Activated CD4-positive, CD25-positive, alpha-beta regulatory T cell (primary cell): ENCODE data around the gene RTL10.

Source experiments
- DNase-seq, 4 experiments: peaks; one replicate each; lab custom pipeline; 2025; lab: John Stamatoyannopoulos, UW

The RTL10 gene

DNA sequence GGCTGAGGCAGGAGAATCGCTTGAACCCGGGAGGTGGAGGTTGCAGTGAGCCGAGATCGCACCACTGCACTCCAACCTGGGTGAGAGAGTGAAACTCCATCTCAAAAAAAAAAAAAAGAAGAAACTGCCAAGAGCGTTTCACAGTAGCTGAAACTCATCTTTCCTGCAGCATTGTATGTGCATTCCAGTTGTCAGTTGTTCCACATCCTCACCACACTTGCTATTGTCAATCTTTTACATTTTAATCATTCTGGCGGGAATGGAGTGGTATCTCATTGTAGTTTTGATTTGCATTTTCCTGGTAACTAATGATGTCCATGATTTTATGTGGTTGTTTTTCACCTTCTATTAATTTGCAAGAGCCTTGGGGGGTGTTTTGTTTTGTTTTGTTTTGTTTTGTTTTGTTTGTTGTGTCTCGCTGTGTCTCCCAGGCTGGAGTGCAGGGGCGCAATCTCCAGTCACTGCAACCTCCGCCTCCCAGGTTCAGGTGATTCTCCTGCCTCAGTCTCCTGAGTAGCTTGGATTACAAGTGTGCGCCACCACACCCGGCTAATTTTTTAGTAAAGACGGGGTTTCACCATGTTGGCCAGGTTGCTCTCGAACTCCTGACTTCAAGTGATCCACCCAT, 8.1 kb upstream of the RTL10 start:
- no peak for DNase-seq

DNA sequence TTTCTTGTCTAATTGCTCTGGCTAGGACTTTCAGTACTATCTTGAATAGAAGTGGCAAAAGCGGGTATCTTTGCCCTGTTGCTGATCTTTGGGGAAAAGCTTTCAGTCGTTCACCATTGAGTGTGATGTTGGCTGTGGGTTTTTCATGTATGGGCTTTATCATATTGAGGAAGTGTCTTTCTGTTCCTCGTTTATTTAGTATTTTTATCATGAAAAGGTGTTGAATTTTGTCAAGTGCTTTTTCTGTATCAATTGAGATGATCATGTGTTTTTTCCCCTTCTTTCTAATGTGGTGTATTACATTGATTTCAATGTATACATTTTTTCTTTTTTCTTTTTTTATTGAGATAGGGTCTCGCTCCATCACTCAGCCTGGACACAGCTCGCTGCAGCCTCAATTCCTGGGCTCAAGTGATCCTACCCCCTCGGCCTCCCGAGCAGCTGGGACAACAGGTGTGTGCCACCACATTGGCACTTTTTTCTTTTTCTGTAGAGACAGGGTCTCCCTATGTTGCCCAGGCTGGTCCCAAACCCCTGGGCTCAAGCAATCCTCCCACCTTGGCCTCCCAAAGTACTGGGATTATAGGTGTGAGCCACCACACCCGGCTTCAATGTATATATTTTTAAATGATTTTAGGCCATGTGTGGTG, 5.3 kb upstream of the RTL10 start:
- DNase-seq = no peak

DNA sequence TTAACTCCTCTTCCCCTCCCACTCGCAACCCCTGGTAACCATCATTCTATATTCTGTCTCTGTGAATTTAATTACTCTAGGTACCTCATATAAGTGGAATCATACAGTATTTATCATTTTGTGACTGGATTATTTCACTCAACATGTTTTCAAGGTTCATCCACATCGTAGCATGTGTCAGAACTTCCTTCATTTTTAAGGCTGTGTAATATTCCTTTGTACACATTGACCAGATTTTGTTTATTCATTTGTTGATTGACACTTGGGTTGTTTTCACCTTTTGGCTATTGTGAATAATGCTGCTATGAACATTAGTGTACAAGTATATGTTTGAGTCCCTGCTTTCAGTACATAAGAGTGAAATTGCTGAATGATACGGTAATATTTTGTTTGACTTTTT, 2.7 kb upstream of the RTL10 start:
- DNase-seq = no peak

DNA sequence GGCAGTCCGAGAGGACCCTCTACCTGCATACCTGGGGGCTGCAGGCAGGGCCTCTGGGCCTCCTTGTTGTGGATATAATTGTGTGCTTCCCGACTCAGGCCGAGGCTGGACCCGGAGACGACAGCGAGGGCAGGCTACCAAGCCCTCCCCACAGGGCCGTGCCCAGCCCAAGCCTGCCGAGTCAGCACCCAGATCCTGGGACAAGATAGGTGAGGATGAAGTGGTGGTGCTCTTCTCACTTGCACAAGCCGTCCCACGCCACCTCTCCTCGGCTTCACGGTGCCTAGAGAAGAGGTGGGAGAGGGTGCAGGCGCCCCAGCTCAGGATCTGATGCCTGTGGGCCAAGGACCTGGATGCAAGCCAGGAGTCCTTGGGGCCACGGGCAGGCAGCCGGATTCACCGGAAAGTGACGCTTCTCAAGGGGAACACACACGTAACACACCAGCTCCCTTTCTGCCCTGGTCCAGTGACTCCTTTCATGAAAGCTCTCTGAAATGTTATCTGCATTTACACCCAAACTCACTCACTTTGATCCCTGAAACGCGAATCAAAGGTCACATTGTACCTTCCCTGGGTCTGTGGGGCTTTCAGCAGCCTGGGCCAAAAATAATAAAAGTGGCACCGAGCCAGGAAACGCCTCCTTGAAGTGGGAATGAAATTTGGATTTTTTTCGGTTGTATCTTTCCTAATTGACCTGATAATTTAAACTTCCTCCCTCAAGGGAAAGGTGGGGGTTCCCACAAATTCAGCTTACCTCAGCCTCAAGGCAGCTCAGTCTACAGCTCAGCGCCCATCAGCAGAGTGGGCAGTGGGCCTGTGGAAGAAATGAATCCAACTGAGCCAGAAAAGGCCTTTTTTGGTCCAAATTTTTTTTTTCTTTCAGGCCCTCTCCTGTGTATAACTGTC, 1.1 kb upstream of the RTL10 start:
- peak in 2 of 4 experiments; percentile 33 to 36 for DNase-seq

DNA sequence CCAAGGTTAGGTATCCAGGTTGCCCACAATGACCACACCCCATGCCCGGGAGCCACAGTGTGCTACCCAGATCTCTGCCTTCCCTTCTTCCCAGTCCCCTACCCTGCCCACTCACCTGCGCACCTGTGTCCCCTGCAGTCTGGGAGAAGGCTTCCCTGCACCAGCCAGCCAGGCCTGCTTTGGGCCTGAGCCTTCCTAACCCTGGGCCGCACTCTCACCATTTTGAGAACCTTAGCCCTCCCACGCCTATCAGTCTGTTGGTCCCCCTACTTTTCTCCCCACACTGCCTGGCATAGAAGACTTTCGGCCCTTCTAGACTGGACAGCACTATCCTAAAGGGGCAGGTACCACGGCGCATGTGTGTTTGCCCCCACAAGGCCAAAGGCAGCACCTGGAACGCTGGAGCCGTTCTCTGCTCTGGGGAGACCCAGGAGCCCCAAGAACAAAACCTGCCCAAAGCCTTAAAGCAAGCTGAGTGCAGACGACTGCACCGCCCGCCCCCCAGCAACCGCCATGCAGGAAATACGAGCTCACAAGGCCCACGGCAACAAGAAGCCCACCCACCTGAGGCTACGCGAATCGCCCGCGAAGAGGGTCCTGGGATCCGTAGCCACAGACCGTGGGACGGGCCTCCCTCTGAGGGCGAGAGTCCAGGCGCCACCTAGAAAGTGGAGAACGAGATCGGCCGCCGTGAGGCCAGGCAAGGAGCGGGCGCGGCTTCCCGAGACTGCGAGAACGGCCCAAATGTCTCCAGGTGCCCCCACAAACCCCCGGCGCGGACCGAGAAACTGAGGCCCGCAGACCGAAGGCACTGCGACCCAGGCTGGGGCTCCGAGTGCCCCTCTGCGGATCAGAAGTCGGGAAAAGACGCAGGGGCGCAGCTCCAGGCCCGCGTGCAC, 546 bp downstream of the RTL10 start:
- no peak for DNase-seq

DNA sequence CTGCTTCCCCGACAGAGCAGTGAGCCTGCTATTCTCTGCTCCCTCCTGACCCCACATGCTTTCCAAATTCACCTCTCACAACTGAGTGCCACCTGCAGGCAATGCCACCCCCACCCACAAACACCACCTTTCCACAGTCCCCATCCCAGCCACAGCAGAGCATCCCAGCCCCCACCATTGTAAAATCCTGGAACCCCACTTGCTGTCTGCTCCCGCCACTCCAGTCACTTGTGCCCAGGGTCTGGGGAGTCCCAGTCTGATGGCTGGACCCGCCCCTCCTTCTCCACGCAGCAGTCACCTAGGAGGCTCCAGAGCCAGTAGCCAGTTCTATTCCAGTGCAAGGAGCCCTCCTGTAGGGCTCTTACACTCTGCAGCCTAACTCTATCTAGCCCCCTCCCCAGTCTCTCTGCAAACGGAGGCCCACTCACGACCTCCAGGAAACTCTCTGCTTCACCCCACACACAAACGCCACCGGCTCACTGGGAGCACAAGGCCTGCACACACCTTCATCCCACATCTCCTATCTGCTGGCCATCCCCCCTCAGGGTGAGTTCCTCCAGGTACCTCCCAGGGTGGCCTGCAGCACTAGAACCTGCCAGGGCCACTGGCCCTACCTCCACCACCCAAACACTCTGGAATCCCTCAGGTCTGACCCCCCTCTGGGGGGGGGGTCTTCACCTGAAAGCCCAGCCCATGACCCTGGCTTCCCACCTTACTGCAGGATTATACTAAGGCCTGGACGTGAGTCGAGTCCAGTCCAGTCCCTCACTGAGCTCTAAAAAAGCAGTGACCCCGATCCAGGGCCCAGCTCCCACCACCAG, 1.4 kb downstream of the RTL10 start:
- no peak for DNase-seq

DNA sequence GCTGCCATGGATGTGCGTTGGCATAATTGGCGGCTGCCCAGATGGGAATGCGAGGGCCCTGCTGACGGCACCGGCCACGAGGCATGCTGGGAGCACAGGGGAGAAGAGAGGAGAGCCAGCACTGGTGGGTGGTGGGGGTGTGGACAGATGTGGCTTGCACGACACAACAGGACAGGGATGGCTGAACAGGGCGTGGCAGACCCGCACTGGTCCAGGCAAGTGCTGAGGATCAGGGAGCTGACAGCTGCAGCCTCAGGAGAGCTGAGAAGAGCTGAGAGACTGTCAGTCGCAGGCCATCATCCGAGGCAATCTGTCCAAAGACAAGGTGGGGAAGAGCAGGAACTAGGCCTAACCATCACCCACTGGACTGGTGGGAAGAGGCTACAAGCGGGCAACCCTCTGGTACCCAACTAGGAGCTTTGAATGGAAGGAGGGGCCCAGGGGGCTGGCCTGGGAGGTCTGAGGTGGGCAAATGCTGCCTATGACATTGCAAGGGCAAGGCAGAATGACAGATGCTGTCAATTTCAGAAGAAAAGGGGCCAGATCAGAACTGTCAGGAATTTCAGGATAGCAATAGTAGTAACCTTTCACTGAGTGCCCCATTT, 2.4 kb downstream of the RTL10 start:
- DNase-seq = no peak

DNA sequence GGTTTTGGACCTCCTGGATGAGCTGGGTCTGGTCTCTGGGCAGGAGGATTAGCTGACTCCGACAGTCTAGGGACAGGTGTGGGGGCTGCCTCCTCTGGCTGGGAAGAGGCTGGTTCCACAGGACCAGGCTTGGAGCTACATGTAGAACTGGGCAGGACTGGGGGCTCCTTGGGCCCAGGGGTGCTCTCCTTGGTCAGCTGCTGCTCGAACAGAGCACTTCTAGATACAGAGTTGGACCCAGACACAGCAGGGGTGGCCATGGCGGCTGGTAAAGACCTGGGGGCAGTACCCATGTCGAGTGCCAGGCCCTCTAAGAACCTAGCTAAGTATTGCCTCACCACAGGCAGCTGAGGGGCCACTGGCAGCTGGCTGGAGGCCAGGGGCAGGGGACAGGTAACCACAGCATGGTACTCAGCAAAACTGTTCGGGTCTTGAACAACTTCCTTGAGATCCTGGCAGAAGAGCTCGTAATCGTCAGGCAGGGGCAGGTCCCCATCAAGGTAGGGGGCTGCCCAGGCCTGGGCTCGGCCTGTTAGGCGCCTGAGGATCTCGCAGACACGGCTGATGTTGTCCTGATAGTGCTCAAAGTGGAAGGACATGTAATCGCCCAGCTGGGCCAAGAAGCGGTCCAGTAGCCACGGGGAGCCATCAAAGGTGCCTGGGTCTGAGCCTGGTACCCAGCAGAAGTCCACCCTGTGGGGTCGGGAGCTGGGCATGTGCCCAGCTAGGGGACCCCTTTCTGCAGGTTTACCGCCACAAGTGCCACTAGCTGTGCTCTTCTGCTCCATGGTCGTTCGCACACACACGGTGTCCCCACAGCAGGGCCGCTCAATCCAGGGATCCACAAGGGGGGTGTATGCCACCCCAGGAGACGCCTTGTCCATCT, 3.1 kb downstream of the RTL10 start:
- DNase-seq = no peak

DNA sequence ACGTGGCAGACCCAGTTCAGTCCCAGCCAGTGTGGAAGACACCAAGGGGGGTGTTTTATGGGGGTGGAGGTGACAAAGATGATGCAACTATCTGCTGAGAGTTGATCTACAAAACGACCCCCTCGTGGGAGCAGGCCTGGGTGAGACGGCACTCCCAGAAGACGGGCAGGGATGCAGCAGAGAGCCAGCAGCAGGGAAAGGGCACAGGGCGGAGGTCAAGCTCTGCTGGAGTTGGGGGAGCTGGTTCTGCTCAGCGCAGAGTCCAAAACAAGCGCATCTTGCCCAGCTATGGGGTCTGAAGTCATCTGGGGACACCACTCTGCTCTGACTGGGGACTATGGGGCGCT, 3.9 kb downstream of the RTL10 start:
- DNase-seq = no peak

DNA sequence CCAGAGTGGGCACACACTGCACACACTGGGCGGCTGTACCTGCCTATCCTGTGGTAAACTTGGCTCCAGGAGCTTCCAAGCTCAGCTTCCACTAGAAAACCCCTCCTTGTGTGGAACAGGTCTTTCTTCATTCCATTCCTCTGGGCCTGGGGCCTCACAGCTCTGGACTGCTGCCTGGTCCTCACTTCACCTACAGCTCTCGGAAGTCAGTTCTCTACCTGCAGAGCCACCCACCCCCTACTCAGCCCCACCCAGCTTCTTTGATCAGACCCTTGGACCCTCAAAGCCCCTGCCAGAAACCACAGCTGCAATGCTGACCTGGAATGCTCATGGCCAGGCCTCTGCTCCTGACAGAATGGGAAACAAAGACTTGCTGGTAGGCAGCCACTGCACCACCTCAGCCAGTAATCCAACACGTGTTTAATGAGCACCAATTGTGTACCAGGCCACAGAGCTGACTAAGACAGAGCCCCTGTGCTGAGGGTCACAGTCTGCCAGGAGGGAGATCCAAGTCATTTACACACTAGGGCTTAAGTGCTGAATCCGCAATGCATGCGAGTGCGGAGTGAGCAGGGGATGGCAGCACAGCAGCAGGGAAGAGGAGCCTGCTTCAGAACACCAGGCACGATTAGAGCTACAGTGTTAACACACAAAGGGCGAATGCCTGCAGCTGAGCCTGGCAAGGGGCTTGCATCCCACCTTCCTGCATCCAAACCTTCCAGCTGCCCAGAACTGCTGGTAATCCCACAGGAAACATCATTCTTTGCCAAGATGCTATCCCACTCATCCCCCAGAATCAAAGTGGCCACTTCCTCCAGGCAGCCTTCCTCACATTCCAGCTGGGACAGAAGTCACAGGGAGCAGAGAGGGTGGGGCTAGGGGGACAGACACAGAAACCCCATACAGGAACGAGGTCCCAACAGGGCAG, 4.6 kb downstream of the RTL10 start:
- no peak for DNase-seq

DNA sequence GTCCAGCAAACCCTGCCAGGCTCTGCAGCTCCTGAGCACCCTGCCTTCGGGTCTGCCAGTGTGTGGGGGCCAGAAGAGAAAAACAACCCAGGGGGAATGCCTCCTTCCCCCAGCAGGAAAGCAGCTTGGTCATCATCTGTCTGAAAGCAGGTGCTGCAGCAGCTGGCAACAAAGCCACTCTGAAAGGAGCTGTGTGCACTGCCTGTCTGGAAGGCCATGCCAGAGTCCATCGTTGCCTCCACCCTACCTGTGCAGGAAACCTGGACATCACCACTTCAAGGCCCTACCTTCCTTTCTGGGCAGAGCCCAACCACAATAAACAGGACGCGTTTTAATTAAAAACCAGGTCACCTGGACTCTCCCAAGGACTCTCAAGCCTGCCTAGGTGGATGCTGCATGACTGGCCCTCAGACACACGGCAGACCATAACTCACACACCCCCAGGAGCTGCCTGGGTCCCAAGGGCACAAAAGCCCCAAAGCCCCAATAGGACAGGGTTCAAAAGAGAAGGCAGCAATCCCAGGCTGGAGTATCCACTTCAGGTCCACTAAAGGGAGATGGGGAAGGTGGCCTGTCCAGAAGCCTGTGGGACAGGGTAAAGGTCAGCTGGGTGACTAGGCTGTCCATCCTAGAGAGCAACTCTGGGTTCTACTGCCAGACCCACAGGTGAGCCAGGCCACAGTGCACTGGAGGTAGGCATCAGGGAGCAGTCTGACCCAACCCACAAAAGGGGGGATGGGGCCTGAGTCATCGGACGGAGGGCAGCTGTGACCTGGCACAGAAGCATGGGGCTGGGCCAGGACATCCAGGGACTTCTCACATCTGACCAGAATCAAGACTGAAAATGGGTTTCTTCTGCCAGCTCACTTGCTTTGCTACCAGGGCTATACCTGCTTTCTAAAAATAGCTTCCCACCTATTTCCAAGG, 6.1 kb downstream of the RTL10 start:
- no peak for DNase-seq

DNA sequence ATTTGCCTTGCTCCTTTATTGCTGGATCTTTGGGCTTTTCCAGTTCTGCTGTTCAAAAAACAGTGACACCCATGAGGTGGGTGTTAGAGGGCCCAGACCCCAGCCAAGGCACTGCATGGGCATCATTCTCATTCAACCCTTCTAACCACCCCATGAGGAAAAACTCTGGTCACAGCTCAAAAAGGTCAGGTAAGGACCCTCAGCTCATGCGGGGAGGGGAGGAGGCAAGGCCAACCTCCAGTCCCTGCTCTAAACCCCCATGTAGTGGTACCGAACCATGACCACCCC, 7.4 kb downstream of the RTL10 start:
- no peak for DNase-seq

DNA sequence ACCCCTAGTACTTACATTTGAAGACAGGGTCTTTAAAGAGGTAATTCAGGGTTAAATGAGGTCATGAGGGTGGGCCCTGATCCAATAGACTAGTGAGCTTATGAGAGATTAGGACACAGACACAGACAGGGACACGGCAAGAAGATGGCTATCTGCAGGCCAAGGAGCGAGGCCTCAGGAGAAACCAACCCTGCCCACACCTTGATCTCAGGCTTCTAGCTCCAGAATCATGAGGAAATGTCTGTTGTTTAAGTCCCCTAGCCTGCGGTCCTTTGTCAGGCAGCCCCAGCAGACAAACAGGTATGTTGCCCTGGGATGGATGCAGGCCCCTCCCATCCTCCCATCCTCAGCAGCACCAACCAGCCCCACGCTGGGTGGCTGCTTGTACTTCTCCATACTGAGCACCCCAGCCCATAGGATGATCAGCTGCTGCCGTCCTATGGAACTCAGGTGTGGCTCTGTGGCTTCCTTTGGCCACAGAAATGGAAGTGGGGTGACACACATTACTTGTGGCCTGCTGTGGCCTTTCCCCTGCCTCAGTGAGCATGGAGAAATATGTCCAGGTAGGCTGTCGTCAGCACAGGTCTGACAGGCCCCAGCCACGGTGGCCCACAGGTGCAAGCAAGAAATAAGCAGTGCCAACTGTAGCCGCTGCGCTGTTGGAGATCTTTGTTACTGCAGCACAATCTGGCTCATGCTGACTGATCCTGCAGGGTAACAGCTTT, 7.9 kb downstream of the RTL10 start:
- DNase-seq = no peak

DNA sequence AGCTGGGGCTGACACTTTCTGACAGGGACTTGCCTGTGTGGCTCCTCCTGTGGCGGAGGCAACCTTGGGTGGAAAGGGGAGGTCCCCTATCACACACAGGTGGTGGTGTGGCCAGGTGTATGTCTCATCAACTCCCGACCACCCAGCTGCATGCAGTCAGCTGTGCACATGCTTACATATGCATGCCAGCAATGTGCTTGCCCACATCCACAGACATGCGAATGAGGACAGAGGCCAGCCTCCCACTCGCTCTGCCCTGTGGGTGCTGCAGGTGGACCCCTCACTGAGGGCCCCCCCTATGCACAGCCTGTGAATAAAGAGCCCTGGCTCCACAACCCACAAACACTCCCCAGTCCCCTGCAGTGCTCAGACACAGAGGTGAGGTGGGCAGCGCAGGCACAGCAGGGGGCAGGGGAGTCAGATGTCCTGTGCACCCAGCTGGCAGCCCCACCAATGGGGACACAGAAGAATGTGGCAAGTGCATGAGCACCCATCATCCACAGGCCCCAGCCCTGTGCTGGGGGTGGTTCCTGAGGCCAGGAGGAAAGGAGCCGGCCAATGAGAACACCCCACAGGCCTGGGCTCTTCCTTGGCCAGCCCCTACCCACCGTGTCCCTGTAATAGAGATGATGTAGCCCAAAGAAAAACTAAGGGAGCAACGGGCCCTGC, 9.5 kb downstream of the RTL10 start:
- DNase-seq = no peak

DNA sequence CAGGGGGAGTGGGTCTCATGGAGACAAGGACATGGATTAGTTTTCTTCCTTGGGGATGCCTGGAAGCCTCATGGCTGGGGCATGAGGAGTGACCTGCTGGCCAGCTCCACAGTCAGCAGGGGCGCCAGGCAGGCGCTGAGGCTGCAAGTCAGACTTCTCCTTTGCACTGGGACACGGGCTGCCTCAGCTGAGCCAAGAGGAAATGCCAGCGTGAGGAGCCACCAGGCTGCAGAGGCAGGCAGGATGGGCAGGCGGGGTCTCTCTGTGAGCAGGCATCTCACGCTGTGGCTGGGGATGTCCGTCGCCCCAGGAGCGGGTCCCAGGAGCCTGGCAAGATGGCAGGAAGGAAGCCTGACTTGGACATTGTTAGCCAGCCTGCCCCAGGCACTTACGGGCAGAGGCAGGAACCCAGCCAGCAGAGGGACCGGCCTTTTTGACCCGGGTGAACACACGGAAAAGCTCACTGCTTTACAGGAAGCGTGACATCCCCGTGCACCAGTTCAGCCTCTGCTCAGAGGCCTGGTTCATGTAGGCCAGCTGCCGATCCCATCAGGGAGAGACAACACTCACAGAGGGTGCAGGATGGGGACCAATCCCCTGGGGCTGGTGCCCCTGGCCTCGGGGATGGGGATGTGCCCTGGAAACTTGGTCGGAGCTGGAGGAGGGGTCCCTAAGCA, 10.2 kb downstream of the RTL10 start:
- DNase-seq = no peak

DNA sequence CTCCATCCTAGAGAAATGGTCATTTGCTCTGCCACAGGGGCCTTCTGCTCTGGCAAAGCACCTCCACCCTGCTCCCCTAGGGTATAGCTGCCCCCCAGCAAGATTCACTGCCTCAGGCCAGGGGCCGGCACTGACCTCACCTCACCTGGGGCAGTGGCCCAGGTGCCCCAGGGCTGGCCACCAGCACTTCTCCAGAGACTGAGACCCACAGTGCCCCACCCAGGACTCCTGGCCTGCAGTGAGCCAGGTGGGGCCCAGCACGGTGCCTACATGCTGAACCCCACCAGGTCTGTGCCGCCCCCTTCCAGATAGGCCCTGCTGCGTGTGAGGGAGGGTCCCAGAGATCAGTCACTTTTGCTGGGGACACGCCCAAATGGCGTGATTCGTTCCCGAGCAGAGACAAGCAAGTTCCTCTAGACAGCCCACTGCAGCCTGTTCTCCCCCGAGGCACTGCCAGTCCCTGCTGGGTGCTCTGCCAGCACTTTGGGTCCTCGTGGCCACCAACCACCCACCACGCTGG, 10.8 kb downstream of the RTL10 start:
- no peak for DNase-seq
